H1 (cell line): ENCODE measurements around the gene CTDNEP1. TPM values are rescaled to one million over a fixed set of nuclear protein-coding genes. Genes with fewer than 3 reads are reported as not detected.

ENCODE experiments used
- GABPA ChIP-seq: IDR thresholded peaks from 2 replicates; pipeline ENCODE4 v1.6.1; 2011; ENCODE audit warnings: mild to moderate bottlenecking, low read length, moderate library complexity, borderline replicate concordance; ENCODE audit not compliant: insufficient read depth
- TEAD4 ChIP-seq: IDR thresholded peaks from 2 replicates; pipeline ENCODE4 v1.6.1; 2012; ENCODE audit warnings: low read depth, low read length, inconsistent platforms, mixed read lengths
- polyA plus RNA-seq, 7 experiments: library from polyadenylated mRNA; depleted of rRNA in 3 of 7; stranded (reverse) in 5 of 7; unstranded in 2 of 7; fragments of >200 nt in 5 of 7; fragments of 200-250 nt in 2 of 7; gene quantifications; 1 replicate in 5 of 7; 2 replicates in 1 of 7; 4 replicates in 1 of 7; pipeline versions ENCODE4 v1.2.1 to v1.2.3, GENCODE V29; 2011 to 2013; ENCODE audit warnings: missing spikeins in 2 of 7, mixed read lengths in 2 of 7
- total RNA-seq: library from RNA; stranded (reverse); fragmentation: NEBNext Ultra II Directional; extraction: Animal tissue kit (Norgen Biotek cat#: 25700); gene quantifications from 2 replicates; pipeline ENCODE4 v1.2.1, GENCODE V29; 2021

Gene CTDNEP1
- total and polyA plus RNA-seq, 2 of the 8 experiments (the other 6 are each of a cell fraction or from before 2014, with no cell fraction given) = 114 to 123 TPM

GRCh38 chr17:7262192-7262934, 10.8 kb upstream of the CTDNEP1 start, which contains the start of gene CLDN7 (continued):
- TF ChIP-seq GABPA (peak; percentile 83), TEAD4 (no peak)
